Panc1 (cell line): Measurements from ENCODE around the gene MTX3. TPM values are rescaled to one million over a fixed set of nuclear protein-coding genes. Genes with fewer than 3 reads are reported as not detected.
A peak's percentile ranks its signal among the peaks of the same experiment; 100 is the strongest.

Experiments used
- ATAC-seq: fragments of 200-7000 bp; cut with Tn5 transposase; 2 replicates; pipeline ENCODE4 v1.9.1; 2020; ENCODE audit warnings: mild to moderate bottlenecking, moderate library complexity
- Bru-seq: library from RNA; stranded (reverse); fragments of 400-500 nt; gene quantifications from one replicate; lab custom pipeline; 2021; lab: Mats Ljungman, UMichigan
- BruChase-seq, 2 experiments: library from RNA; stranded (reverse); fragments of 400-500 nt; gene quantifications; one replicate each; lab custom pipeline; 2021; lab: Mats Ljungman, UMichigan
- BruUV-seq: library from RNA; stranded (reverse); fragments of 400-500 nt; replicated peaks from 2 replicates; lab custom pipeline; 2021; lab: Mats Ljungman, UMichigan
- CTCF ChIA-PET: fragments of 300-600 bp; sonication (Branson Sonifier 250); formaldehyde crosslinking; loops from one replicate; lab custom pipeline; 2022; ENCODE audit warnings: antibody characterized with exemption; lab: Charles Lee
- POLR2A ChIA-PET: fragments of 300-600 bp; sonication (Branson Sonifier 250); formaldehyde crosslinking; loops from one replicate; lab custom pipeline; 2022; ENCODE audit warnings: antibody characterized with exemption; lab: Charles Lee
- DNase-seq: peaks from one replicate; pipeline ENCODE4 v3.0.0-alpha.2; 2010; ENCODE audit warnings: low read depth, low spot score
- H3K27ac ChIP-seq: 2 replicates; pipeline ENCODE4 v1.5.1; 2011; ENCODE audit warnings: mild to moderate bottlenecking, low read length, inconsistent platforms
- H3K27me3 ChIP-seq: fragments of 200-500 bp; sonication (Bioruptor generic); 2 replicates; pipeline ENCODE4 v1.6.0; 2014; ENCODE audit warnings: low read length, inconsistent platforms; ENCODE audit not compliant: control insufficient read depth, insufficient read depth
- H3K36me3 ChIP-seq: fragments of 200-500 bp; sonication (Bioruptor generic); 2 replicates; pipeline ENCODE4 v1.5.1; 2014; ENCODE audit warnings: inconsistent platforms, mild to moderate bottlenecking, low read length, moderate library complexity; ENCODE audit not compliant: control insufficient read depth, insufficient read depth
- H3K4me1 ChIP-seq: 2 replicates; pipeline ENCODE4 v1.5.1; 2011; ENCODE audit warnings: inconsistent platforms, mild to moderate bottlenecking, low read length, moderate library complexity; ENCODE audit not compliant: control insufficient read depth, insufficient read depth
- H3K4me3 ChIP-seq, 2 experiments: 2 replicates each; pipeline ENCODE4 v1.5.1; 2011 to 2012; ENCODE audit warnings: low read depth in 2 of 2, low read length in 2 of 2, mild to moderate bottlenecking in 2 of 2, inconsistent platforms in 1 of 2, moderate library complexity in 1 of 2
- H3K9me3 ChIP-seq: fragments of 200-500 bp; sonication (Bioruptor generic); 2 replicates; pipeline ENCODE4 v1.5.1; 2014; ENCODE audit warnings: low read depth, mild to moderate bottlenecking, inconsistent platforms, low read length, moderate library complexity; ENCODE audit not compliant: control insufficient read depth, insufficient read depth
- CTCF ChIP-seq: fragments of 450-650 bp; IDR thresholded peaks from 2 replicates; pipeline ENCODE4 v1.5.1; 2017; ENCODE audit warnings: mild to moderate bottlenecking
- POLR2AphosphoS5 ChIP-seq: IDR thresholded peaks from 2 replicates; pipeline ENCODE4 v1.6.1; 2012; ENCODE audit warnings: mild to moderate bottlenecking, low read depth, low read length, moderate library complexity
- REST ChIP-seq, 2 experiments: IDR thresholded peaks; 2 replicates each; pipeline ENCODE4 v1.6.1; 2011 to 2012; ENCODE audit warnings: low read depth in 2 of 2, control low read depth in 1 of 2, low read length in 1 of 2, mild to moderate bottlenecking in 1 of 2, moderate library complexity in 1 of 2; ENCODE audit not compliant: insufficient read depth in 1 of 2
- SIN3A ChIP-seq: IDR thresholded peaks from 2 replicates; pipeline ENCODE4 v1.6.1; 2012; ENCODE audit warnings: low read depth, mild to moderate bottlenecking, low read length, moderate library complexity, borderline replicate concordance; ENCODE audit not compliant: insufficient read depth
- TCF7L2 ChIP-seq: IDR thresholded peaks from 2 replicates; pipeline ENCODE4 v1.6.1; 2011; ENCODE audit warnings: mild to moderate bottlenecking, low read depth, low read length, inconsistent platforms
- in situ Hi-C: cut with HindIII; loops from 2 replicates; pipeline ENCODE4 v1.10.0; 2016; ENCODE audit warnings: low sequenced_read_pairs, low pct_unique_long_range_greater_than_20kb
- intact Hi-C: fragments of 100-400 bp; cut with micrococcal nuclease; formaldehyde crosslinking; loops from one replicate; pipeline ENCODE4 v1.10.0; 2022; ENCODE audit not compliant: unreplicated experiment
- long read RNA-seq: library from polyadenylated mRNA; unstranded; transcript quantifications from one replicate; pipeline ENCODE4 v2.0.0, GENCODE V29; 2021; ENCODE audit not compliant: unreplicated experiment
- polyA plus RNA-seq: library from polyadenylated mRNA; unstranded; fragments of >200 nt; gene quantifications from one replicate; pipeline ENCODE4 v1.2.1, GENCODE V29; 2012; ENCODE audit warnings: missing spikeins; ENCODE audit not compliant: insufficient read length
- total RNA-seq: library from RNA; stranded (reverse); gene quantifications from one replicate; pipeline ENCODE4 v1.2.1, GENCODE V29; 2021; ENCODE audit not compliant: unreplicated experiment

Gene MTX3
- total RNA-seq, result 18.1 TPM
- polyA plus RNA-seq, result 3.1 TPM
- percentile 82 among the genes with signal in this experiment for Bru-seq, nascent RNA
- BruChase-seq, experiment 1, labeled RNA remaining after a 2-hour chase, result percentile 97 among the genes with signal in this experiment
- percentile 97 among the genes with signal in this experiment for BruChase-seq, experiment 2, labeled RNA remaining after a 6-hour chase
- long read RNA-seq, full-length matches to known transcripts, result 9 of 16 reads
- long read RNA-seq, partial matches to known transcripts, result 4 of 16 reads
- long read RNA-seq, other reads (novel, unspliced or antisense), result 3 of 16 reads

GRCh38 chr5:79990598-79991507, at the start of gene MTX3:
Gene MTX3 (minus strand): TSS chr5:79991262. CDS start chr5:79991238, 24 bp downstream.
- peak; percentile 66 for TF ChIP-seq POLR2AphosphoS5
- no peak for TF ChIP-seq REST (IDR thresholded peaks at IDR 0.05; ENCODE audit: insufficient read depth in 1 of 2, low read depth in 2 of 2, low read length in 1 of 2)
- no peak for TF ChIP-seq SIN3A
- TF ChIP-seq CTCF, result no peak
- TF ChIP-seq TCF7L2, result peak; percentile 88
- intact Hi-C loops, result no loop called here
- peak within 1 kb of the TSS; percentile 80 to 93 for H3K4me3 ChIP-seq
- H3K27ac ChIP-seq, result peak within 1 kb of the TSS; percentile 82
- peaks cover 7% of the 10 kb centered on the region; the same call in 1 of the 2 replicates for H3K9me3 ChIP-seq
- peaks cover 5% of the 10 kb centered on the region; the same call in 1 of the 2 replicates for H3K4me1 ChIP-seq
- in situ Hi-C loops, result no loop called here
- ChIA-PET POLR2A (interaction anchor here (0.6 kb wide), 1 partner anchor 926 kb away, joined by 8 read pairs; no protein-coding TSS in a partner anchor), CTCF (no interaction called here)
- DNase-seq (peak; percentile 41), ATAC-seq (peak; percentile 99)
- H3K27me3 ChIP-seq, result peaks cover 6% of the 10 kb centered on the region
- no TSS peak for BruUV-seq
- H3K36me3 ChIP-seq, result peaks cover 13% of the 10 kb centered on the region

GRCh38 chr5:80039650-80040049, 48.6 kb upstream of the MTX3 start:
- Histone ChIP-seq H3K9me3 (no peaks in the 10 kb centered on the region), H3K36me3 (no peaks in the 10 kb centered on the region), H3K27me3 (peaks cover 44% of the 10 kb centered on the region), H3K4me3 (no peak overlapping the region), H3K4me1 (no peaks in the 10 kb centered on the region; the same call in 1 of the 2 replicates), H3K27ac (no peak overlapping the region)
- BruUV-seq, result no TSS peak
- CTCF ChIA-PET, result no interaction called here
- intact Hi-C loops, result no loop called here
- ATAC-seq, result no peak
- no peak for DNase-seq
- in situ Hi-C loops, result no loop called here
- TF ChIP-seq CTCF, result no peak
- TF ChIP-seq POLR2AphosphoS5, result no peak
- no peak for TF ChIP-seq TCF7L2
- no peak for TF ChIP-seq REST (IDR thresholded peaks at IDR 0.05; ENCODE audit: insufficient read depth in 1 of 2, low read depth in 2 of 2, low read length in 1 of 2)
- TF ChIP-seq SIN3A, result no peak
- POLR2A ChIA-PET, result no interaction called here
